Measurements from ENCODE around the gene GRPR. TPM values are rescaled to one million over a fixed set of nuclear protein-coding genes. Genes with fewer than 3 reads are reported as not detected.

The GRPR gene
- total RNA-seq, 4 donors from 2014 or later: 0.63 TPM; not detected in 3

DNA sequence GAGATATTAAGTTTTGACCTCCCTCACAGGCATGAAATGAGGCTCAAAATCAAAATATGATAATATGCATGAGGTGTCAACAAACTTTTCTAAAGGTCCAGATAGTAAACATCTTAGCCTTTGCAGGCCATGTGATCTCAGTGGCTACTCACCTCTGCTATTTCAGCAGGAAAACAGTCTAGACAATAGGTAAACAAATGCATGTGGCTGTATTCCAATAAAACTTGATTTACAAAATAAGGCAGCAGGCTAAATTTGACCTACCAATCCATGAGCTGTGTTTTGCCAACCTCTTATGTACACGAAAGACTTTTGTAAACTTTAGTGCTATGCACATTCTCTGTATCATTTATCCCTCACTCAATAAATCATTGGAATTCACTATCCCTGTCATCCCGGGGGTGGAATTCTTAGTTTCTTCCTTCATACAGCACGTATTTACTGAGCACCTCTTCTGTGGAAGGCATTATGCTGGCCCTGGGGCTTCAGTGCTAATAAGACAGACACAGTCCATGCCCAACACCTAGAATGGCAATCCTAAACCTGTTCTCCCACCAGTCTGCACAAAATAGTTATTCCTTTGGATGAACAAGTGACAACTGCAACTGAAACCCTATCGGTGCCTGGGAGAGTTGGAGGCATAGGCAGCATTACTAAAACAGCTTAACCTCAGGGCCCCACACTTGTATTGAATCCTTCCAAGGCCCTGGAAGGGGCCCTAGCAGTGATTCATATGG lies 63.8 kb downstream of the GRPR start:
- no peak for ATAC-seq (ENCODE audit: low FRiP score)
- no peak for DNase-seq (ENCODE audit: low spot score)
- TF ChIP-seq, protein P1, sequence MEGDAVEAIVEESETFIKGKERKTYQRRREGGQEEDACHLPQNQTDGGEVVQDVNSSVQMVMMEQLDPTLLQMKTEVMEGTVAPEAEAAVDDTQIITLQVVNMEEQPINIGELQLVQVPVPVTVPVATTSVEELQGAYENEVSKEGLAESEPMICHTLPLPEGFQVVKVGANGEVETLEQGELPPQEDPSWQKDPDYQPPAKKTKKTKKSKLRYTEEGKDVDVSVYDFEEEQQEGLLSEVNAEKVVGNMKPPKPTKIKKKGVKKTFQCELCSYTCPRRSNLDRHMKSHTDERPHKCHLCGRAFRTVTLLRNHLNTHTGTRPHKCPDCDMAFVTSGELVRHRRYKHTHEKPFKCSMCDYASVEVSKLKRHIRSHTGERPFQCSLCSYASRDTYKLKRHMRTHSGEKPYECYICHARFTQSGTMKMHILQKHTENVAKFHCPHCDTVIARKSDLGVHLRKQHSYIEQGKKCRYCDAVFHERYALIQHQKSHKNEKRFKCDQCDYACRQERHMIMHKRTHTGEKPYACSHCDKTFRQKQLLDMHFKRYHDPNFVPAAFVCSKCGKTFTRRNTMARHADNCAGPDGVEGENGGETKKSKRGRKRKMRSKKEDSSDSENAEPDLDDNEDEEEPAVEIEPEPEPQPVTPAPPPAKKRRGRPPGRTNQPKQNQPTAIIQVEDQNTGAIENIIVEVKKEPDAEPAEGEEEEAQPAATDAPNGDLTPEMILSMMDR (IDR thresholded peaks at IDR 0.05): no peak

- no peak for ATAC-seq (ENCODE audit: low FRiP score)
- DNase-seq (ENCODE audit: low spot score): no peak
- TF ChIP-seq, protein P1 (IDR thresholded peaks at IDR 0.05): no peak
These were observed 65.3 kb downstream of the GRPR start for GRCh38 chrX:16188687-16189086.

DNA sequence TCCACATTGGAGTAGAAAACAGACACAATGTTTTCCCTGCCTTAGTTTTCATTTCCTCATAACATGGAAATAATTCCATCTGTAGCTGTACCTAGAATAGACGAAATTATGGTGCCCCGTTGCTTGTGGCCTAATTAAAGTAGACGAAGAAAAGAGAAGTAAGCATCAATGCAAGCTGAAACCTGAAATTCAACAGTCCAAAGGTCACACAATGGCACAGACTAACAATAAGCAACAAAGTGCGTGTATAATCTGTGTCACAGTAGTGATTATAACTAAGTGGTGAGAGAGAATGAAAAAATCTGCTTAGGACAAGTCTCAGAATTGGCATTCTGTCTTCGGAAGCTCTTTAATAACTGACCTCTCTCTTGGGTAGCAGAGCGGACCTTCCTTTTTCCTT lies 68.2 kb downstream of the GRPR start:
- DNase-seq (ENCODE audit: low spot score) (no peak), ATAC-seq (ENCODE audit: low FRiP score) (no peak)
- TF ChIP-seq, protein P1 (IDR thresholded peaks at IDR 0.05): no peak

GRCh38 chrX:16196829-16197228 lies 73.5 kb downstream of the GRPR start:
- no peak for ATAC-seq (ENCODE audit: low FRiP score)
- no peak for DNase-seq (ENCODE audit: low spot score)
- TF ChIP-seq, protein P1 (IDR thresholded peaks at IDR 0.05): no peak

DNA sequence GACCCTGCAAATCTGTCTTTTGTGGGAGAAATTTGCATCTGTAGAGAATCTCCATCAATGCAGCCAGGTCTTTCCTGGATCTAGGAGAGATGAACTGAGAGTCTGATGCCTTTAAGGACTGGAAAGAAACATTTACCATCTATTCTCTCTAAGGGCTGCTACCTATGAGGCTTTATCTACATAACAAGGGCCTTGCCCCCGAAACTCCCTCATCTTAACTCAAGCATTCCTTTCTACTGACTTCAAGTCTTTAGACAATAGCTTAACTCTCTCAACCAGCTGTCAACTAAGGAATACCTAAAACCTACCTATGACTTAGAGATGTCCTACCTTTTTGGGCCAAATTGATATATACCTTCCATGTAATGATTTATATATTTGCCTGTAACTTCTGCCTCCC lies 76.0 kb downstream of the GRPR start:
- TF ChIP-seq, protein P1 (IDR thresholded peaks at IDR 0.05): no peak
- no peak for ATAC-seq (ENCODE audit: low FRiP score)
- DNase-seq (ENCODE audit: low spot score): no peak

GRCh38 chrX:16202943-16203342 lies 79.6 kb downstream of the GRPR start:
- TF ChIP-seq, protein P1 (IDR thresholded peaks at IDR 0.05): no peak
- no peak for DNase-seq (ENCODE audit: low spot score)
- no peak for ATAC-seq (ENCODE audit: low FRiP score)

Other genes with a start within 250 kb of the GRPR start
- gene MAGEB17, start 43.9 kb downstream of the GRPR start, total RNA-seq: not detected

Data from omental fat pad (tissue), 4 donors.